Hepatocyte (in vitro differentiated cells): ENCODE data around the gene CD8A.

Experiments
- CTCF ChIP-seq: fragments of 200-600 bp; sonication (generic); IDR thresholded peaks from 2 replicates; pipeline ENCODE4 v1.5.1; 2016; ENCODE audit warnings: antibody characterized with exemption, mild to moderate bottlenecking; ENCODE audit not compliant: poor library complexity
- EZH2 ChIP-seq: fragments of 200-600 bp; sonication (generic); IDR thresholded peaks from 2 replicates; pipeline ENCODE4 v1.6.1; 2016; ENCODE audit warnings: antibody characterized with exemption, mild to moderate bottlenecking, borderline replicate concordance
- EZH2phosphoT487 ChIP-seq: fragments of 200-600 bp; sonication (generic); IDR thresholded peaks from one replicate; pipeline ENCODE4 v1.6.1; 2018; ENCODE audit warnings: antibody characterized with exemption, mild to moderate bottlenecking, low read depth, moderate library complexity; ENCODE audit not compliant: unreplicated experiment, severe bottlenecking

DNA sequence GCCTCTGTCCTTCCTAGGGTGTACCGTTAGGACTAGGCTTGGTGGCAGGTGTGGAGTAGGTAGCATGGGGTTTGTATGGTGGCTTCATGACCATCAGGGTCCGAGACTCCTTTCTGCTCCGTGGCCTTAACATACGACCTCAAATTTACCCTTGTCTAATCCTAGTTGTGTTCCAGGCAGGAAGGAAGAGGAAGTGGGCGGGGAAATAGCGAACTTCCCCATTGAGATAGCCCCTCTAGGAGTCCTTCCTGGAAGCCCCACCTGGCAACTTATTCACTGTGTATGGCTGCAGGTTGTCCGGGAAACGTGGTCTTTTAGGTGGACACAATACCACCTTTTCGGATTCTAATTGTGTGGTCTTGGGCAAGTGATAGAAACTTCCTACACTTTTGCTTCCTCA lies 9.3 kb downstream of the CD8A start:
- TF ChIP-seq EZH2, result no peak
- no peak for TF ChIP-seq CTCF
- no peak for TF ChIP-seq EZH2phosphoT487
